ENCODE data around the gene PRR33. TPM values are rescaled to one million over a fixed set of nuclear protein-coding genes. Genes with fewer than 3 reads are reported as not detected.

PRR33 gene
- total RNA-seq, 1 experiment from 2014 or later: not detected

DNA sequence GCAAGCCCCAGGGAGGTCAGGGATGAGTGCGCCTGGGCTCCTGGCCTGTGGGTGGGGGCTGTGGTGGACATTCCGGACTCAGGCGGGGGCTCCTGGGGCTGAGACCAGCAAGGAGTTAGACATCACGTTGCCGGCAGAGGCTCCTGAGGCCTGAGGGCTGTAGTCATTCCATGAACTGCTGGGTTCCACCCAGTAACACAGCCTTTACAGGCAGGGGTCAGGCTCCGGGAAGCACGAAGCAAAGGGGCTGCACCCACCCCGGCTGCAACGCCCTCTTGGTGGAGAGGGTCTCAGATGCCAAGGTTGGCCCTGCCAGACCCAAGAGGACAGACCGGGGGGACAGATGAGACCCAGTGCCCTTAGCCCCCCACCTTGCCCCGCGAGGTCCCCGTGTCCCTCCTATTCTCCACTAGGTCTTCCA is 36.8 kb upstream of the PRR33 start:
- DNase-seq (ENCODE audit: low read depth): no peak

DNA sequence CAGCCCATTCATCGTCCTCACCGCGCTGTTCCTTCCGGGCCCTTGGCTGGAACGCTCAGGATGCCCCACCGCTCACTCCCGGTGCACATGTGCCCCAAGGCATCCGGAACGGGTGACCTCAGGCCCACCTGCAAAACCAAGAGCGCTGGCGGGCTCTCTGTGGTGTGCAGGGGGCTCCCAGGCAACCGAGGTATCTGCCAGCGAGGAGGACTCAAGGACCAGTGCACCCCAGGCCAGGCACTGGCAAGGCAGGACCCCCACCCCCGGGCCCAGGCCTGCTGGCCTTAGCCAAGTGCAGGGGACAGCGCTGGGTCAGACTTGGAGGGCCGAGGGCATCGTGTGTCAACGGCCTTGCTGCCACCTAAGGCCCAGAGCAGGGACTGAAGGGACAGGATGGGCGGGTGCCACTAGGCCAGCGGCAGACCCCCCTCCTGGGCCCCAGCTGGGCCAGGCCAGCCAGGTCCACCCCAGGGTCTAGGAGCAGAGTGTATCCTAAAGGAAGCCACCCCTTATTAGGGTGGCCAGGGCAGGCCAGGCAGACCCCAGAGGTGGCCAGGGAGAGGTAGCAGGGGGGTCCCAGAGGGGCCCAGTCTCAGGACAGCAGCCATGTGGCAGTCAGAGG is 36.3 kb upstream of the PRR33 start:
- DNase-seq (ENCODE audit: low read depth): no peak

- no peak for DNase-seq (ENCODE audit: low read depth)
Measured at GRCh38 chr11:1927026-1927847, 35.5 kb upstream of the PRR33 start.

GRCh38 chr11:1926156-1927025 is 34.7 kb upstream of the PRR33 start:
- DNase-seq (ENCODE audit: low read depth): no peak

DNA sequence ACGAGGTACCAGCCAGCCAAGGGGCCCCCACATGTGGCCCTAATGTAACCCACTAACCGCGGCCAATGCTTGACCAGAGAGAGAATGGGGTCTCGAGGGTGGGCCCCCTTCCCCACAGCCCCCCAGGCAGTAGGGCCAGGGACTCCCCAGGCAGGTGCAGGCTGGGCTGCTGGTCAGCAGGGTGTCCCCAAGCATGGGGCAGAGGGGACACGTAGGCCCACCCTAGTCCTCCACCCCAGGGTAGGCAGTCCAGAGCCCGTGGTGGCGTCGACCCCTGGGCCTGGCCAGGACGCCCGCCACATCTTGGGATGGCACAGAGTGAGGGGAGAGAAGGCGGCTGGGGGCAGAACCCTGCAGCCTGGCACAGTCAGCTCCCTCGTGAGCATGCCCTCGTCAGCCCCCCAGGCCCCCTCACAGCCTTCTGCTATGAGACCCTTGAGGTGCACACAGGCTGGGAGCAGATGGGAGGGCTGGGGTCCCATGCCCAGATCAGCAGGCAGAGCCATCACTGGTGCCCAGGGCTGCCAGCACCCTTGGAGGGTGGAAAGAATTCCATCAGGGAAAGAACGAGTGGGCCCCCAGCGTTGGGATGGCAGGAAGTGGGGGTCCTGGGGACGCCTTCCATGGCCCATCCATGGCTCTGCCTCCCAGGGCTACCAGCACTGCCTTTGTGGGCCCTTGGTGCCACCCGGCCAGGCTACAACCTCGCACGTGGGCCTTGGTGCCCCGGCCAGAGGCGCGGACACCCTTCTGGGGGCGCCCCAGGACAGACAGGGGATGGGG is 33.9 kb upstream of the PRR33 start:
- no peak for DNase-seq (ENCODE audit: low read depth)

DNA sequence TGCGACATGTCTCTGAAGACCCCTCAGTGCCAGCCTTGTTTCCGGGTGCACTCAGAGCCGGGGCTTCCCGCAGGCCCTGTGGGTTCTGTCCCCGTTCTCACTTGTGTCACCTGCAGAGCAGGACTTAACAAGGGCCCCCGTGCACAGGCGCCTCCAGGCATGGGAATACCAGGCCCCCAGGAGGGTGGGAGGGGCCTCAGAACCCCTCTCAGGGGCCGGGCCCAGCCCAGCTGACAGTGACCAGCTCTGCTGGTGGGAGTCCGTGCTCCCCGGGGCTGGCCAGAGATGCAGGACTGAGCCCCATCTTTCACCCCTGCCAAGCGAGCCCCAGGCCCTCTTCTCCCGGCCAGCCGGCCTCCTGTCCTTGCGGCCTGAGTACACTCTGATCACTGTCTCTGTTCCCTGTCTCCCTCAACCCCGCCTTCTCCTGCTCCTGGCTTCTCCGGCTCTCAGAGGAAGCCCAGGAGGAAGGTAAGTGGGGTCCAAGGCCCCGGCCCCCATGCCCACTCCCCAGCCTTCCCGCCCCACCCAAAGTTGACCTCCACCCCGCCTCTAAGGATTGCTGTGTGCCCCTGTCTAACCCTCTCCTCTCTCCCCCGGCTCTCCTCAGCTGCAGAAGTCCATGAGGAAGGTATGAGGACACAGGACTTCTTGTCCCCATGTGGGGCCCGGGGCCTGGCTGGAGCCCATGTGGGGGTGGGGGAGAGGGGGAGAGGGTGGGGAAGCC is 33.1 kb upstream of the PRR33 start:
- DNase-seq (ENCODE audit: low read depth): no peak

GRCh38 chr11:1924181-1924580 is 32.5 kb upstream of the PRR33 start:
- no peak for DNase-seq (ENCODE audit: low read depth)

GRCh38 chr11:1923201-1923956 is 31.7 kb upstream of the PRR33 start:
- DNase-seq (ENCODE audit: low read depth): no peak

GRCh38 chr11:1922481-1923081 is 30.9 kb upstream of the PRR33 start:
- DNase-seq (ENCODE audit: low read depth): no peak

DNA sequence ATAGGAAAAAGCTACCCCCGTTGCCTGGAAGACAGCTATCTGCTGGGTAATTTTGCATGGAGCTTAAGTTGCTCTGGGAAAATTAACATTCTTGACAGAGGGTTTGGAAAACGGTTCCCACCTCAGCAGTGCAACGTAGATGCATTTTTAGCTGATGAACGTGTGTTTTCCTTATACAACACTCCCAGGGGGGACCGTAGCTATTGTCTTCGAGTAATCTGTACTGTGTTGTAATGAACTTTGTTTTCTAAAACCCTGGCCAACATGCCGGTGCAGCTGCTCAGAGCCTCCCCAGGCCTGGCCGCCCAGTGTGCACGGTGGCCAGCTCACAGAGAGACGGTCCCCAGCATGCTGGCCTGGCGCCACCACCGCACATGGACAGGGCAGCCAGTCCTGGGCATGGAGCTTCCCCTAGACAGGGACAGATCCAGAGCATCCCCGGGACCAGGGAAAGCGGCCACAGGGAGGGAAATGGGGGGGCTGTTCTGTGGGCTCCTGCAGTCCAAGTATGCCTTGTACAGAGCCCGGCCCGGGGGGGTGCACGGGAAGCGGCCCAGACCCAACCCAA is 30.0 kb upstream of the PRR33 start:
- no peak for DNase-seq (ENCODE audit: low read depth)

GRCh38 chr11:1920909-1921573 is 29.3 kb upstream of the PRR33 start:
- DNase-seq (ENCODE audit: low read depth): no peak

DNA sequence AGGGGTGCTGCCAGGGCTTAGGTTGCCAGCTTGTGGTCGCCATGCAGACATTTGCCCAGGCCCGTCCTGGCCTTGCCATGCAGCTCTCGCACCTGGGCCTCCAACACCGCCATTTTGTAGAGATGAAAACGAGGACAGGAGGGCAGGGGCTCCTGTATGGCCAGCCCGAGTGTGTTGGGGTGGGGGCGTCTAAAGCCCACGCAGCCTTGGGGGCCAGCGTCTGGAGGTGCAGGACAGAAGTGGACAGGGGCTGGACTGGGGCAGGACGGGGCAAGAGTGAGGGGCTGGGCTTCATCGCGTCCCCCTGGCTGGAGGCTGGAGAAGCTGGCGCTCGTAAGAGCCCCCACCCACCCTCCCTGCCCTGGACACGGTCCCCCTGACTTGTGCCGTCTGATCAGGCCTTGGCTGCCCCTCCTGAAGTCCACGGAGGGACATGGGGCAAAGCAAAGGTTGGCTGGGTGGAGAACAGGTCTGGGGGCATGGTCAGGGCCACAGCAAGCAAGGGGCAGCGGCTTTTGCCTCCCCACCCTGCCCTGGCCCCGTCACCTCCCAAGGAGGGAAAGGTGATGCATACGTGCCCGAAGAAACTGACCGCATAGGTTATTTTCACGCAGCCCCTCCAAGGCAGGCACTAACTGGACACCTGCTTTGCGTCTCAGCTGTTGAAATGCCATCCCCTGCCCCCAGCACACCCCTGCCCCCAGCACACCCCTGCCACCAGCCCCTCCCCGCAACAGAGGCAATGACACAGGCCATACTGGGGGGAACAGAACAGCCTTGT is 28.6 kb upstream of the PRR33 start:
- DNase-seq (ENCODE audit: low read depth): no peak

- DNase-seq (ENCODE audit: low read depth): no peak
Measured at GRCh38 chr11:1919391-1920127, 27.9 kb upstream of the PRR33 start, which contains the start of gene TNNT3. Gene TNNT3, plus strand, starts transcription at chr11:1919703. Its CDS starts 3,172 bp downstream, at chr11:1922875.

- DNase-seq (ENCODE audit: low read depth): no peak
Measured at GRCh38 chr11:1918436-1919315, 27.0 kb upstream of the PRR33 start.

DNA sequence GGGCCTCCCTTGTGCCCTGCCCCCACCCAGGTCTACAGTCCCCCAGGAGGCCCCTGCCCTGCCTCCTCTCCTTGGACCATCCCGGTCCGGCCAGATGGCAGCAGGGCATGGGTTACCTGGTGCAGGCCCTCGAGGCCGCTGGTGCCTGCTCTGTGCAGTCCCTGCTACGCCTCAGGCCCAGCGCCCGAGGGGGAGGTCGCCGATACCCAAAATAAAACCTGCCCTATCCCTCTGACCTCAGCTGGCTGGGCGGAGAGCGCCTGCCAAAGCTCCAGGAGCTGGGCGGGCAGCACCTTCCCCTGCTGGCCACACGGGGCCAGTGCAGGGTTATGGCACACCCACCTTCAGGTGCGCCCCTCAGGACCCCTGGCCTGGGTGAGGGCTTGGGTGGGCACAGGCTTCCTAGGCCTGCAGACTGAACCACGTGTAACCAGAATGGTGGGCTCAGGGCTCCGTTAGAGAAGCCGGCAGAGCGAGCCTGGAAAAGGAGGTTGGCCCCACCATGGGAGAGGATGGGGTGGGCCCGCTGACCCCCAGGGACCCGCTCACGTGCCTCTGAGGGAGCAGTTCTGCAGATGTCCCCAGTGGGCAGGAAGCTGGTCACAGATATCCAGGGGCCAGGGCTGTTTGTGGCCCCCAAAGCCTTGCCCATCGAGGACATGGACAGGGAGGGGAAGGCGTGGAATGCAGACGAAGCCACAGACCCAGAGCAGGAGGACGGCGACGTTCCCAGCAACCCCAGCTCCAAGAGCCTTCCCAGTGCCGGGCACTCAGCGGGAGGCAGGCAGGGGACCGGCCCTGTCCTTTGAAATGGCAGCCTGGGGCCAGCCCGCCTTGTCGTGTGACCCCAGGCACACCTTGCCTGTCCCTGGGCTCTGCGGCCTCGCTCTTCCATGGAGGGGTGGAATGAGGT is 26.1 kb upstream of the PRR33 start:
- DNase-seq (ENCODE audit: low read depth): no peak
